ENCODE results near the gene LOC128125822.

LOC128125822 gene

DNA sequence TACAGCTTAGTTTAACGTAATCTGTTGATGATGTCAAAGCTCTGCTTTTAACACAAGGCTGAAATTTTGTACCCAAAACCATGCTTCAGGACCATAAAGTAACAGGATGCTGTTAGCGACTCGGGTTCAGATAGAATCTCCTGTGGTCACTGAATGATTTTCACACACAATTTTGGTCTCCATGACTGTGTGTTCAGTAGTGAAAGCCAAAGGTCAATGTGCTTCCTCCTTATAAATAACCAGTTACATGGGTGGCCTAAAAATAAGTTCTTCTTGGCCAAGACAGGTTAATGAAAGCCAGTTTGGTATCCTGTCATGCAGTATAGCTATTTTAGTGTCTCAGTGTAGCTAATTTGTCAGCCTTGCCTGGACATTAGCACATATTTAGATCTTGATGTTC is 19.1 kb upstream of the LOC128125822 start:
- intact Hi-C loops (cut with DNase I) = no loop called here
- peak in 1 of 2 donors; percentile 30 for ATAC-seq
- DNase-seq = no peak

DNA sequence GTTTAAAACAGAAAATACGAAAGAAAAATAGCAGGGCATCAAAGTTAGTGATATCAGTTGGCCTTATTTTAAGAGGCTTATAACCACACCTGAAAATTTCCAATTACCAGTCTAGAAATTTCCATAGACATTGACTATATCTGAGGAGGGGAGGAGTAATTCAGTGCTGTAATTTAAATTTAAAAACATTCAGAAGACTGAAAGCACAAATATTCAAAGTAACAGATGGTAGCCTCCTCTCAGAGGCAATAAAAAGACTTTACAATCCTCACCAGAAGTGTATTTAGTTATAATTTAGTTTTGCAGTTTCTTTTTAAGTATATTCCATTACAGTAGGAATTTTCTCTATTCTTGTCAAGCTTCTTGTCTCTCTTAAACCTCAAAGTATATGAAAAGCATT is 18.4 kb upstream of the LOC128125822 start:
- DNase-seq (no peak), ATAC-seq (no peak)
- intact Hi-C loops (cut with DNase I) = no loop called here

DNA sequence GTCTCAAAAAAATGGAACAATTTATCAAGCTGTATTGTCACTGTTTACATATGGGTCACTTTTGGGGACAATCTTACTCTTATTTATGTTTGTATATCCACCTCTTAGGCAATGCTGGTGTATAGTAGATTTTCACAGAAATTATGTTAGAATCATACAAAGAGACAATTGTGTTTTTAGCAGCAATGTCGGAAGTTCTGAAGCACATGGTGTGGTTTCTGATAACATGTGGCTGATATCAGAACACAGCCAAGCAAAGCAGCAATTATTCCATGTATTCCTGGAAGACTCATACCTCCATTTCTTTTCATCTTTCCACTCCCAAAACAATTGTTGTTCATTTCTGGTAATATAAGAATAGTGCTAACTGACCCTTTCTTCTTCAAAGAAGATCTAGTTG is 17.5 kb upstream of the LOC128125822 start:
- DNase-seq = no peak
- intact Hi-C loops (cut with DNase I) = no loop called here
- no peak for ATAC-seq

DNA sequence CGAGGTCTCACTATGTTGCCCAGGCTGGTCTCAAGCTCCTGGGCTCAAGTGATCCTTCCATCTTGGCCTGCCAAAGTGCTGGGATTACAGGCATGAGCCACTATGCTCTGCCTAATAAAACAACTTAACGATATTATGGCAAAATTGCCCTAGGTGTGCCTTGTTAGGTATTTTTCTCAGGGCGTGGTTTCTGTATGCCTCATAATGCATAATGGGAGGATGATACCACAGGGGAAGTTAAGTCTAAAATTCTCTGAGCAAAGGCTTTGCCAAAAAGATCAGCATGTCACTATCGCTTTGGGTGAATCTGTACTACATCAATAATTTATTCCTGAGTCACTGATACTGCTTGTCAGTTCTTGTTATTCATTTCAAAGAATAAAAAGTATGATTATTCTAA is 15.9 kb upstream of the LOC128125822 start:
- intact Hi-C loops (cut with DNase I) = no loop called here
- no peak for ATAC-seq
- no peak for DNase-seq

DNA sequence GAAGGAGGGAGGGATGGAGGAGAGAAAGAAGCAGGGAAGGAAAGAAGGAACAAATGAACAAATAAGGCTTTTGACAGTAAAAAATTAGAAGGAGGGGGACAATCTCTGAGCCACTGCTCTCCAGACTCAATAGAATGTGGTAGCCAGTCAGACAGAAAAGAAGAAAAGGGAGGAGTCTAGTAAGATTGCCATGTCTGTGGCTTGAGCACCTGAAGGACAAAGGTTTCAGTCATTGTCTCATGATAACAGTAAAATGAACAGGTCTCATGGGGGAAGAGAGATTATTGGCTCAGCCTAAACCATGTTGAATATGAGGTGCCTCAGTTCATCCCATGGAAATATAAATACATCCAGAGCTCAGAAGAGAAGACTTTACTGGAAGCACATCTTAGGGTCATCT is 14.0 kb upstream of the LOC128125822 start:
- ATAC-seq = no peak
- intact Hi-C loops (cut with DNase I) = no loop called here
- DNase-seq = no peak

DNA sequence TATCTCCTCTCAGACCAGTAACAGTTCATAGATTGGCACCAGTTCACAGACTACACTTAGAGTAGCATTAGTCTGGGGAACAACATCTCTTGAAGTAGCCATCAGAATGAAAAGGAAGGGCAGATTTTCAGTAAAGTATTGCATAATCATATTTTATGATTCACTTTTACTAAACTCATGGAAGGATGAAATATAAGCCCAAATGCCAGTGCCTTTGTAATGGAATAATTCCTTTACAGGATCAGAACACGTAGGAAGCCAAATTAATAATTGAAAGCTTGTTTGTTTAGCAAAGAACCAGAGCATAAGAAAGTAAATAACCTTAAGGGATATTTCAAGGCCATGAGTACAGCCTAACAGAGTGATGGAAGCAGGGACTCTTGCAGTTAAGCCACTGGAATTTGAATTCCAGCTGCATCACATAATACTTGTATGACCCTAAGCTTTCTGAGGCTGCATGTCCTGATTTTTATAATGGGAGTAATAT is 11.4 kb upstream of the LOC128125822 start:
- DNase-seq (no peak), ATAC-seq (peak in 1 of 2 donors; percentile 62)
- intact Hi-C loops (cut with DNase I) = no loop called here

DNA sequence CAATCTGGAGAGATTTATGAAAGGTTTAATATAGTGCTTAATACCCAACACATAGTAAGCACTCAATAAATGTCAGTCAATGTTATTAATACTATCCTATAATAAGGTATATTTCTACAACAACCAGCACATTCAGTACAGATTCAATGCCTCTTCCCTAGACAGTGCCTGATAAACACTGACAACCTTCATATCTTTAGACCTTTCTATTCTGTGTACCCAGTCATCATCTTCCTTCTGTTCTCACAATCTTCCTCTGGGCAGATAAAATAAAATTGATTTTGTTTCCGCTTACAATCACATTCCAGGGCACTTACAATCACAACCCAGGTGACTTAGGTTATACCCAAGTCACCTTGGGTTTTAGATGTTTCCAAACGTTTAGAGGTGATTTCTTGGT is 11.0 kb upstream of the LOC128125822 start:
- no peak for ATAC-seq
- intact Hi-C loops (cut with DNase I) = no loop called here
- DNase-seq = no peak

DNA sequence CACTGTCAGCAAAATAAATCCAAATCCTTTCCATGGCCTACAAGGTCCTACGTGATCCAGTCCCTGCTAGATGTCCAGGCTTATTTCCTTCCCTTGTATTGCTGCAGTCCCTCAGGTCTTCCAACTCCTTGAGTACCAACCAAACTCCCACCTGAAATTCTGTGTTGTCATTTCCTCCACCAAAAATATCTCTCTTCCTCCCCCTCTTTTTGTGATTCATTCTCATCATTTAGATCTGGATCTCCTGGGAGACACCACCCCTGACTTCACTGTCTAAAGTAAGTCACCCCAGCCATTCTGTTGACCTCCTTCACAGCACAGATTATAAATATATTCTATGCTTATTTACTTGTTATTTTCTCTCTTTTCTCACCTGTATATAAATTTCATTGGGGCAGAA is 9.0 kb upstream of the LOC128125822 start:
- ATAC-seq = no peak
- intact Hi-C loops (cut with DNase I) = no loop called here
- DNase-seq = no peak

DNA sequence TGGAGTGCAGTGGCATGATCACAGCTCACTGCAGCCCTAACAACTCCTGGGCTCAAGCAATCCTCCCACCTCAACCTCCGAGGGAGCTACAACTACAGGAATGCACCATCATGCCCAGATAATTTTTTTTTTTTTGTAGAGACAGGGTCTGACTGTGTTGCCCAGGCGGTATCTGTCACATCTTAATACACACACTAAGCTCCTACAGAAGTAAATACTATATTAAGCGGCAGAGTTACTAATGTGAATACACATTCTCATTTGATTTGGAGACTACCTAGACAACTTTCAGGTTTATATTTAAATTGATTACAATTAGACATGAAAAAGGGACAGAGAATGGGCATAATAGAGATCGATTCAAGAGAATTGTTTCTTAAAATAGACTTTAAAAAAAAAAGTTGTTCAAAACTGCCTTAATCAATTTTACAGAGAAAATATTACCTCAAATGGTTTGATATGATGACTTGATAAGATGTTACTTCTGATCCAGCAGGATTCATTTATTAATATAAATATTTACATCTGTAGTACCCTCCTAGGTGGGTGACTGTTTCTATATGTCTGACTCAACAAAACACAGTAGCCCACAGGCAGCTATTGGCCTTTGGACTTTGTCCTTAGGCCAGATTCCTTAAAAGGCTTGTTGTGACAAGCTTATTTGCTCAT is 7.1 kb upstream of the LOC128125822 start:
- ATAC-seq (no peak), DNase-seq (no peak)
- intact Hi-C loops (cut with DNase I) = no loop called here

DNA sequence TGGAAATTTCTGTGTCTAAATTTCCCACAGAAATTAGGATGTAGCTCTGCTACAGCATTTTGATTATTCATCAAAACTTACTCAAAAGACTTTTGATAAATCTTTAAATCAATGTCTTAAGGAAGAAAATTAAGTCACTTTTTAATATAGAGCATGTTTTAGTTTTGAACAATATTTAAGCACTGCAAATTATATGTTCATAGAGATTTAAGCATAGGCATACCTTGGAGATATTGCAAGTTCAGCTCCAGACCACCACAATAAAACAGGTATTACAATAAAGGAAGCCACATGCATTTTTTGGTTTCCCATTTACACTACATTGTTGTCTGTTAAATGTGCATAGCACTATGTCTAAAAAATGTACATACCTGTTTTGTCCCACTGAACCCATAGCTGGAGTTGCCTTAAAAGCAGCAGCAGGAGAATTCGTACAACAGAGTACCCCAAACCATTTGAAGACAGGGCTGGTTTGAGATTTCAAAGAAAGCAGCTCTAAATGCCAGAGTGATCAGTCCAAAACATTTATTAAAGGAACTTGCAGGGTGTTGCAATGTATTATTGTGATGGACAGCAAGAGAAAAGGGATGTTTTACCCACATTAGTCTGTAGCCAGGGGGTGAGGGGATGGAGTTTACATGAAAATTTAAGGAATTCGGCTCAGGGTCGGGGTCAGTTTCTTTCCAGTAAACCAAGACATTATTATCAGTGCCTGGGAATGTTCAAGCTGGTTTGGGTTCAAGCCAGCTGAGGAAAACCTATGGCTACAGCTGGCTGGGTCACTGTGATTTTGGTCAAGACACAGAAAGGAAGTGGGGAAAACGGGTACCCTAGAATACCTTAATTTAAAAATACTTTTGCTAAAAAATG is 6.3 kb upstream of the LOC128125822 start:
- intact Hi-C loops (cut with DNase I) = no loop called here
- no peak for DNase-seq
- no peak for ATAC-seq

DNA sequence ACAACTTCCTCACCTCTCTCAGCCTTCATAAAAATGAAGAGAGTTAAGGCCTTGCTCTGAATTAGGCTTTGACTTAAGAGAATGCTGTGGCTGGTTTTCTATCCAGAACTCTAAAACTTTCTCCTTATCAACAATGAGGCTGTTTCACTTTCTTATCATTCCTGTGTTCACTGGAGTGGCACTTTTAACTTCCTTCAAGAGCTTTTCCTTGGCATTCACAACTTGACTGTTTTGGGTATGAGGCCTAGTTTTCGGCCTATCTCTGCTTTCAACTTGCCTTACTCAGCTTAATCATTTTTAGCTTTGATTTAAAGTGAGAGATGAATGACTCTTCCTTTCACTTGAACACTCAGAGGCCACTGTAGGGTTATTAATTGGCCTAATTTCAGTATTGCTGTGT is 4.3 kb upstream of the LOC128125822 start:
- ATAC-seq = no peak
- intact Hi-C loops (cut with DNase I) = no loop called here
- DNase-seq = no peak

DNA sequence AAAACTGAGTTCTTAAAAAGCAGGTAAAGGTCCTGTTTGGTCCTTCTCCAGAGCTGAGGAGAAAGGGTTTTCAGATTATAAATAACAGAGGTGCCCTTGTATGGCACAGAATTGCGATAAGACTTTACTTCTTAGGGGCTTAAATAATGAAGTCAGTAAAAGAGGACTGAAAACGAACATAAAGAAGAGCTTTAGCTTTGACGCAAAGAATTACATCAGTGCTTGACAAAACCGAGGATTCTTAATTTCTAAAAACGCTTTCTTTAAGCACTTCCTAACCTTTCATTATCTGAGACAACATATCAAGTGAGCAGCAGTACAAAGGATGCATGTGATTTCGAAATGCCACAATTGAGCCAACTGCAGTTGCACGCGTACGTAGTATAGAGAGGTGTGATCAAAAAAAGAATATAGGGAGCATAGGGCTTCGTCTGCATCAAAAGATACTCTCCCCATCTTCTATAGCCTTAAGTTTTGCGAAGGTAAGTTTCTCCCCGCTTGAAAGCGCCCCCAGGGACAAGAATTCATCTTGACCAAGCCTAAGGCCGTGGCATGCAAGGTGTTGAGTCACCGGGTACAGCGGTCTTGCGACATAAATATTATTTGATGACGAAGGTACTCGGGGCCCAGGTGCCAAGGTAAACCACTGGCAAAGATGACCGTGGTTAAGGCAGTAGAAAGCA is 778 bp upstream of the LOC128125822 start:
- DNase-seq (peak; percentile 57), ATAC-seq (peak in 1 of 2 donors; percentile 19)
- intact Hi-C loops (cut with DNase I) = loop anchor here in 1 of 2 donors (10.0 kb wide), 2 partner anchors 63 to 217 kb away; partner anchors contain the start of gene PHF3

DNA sequence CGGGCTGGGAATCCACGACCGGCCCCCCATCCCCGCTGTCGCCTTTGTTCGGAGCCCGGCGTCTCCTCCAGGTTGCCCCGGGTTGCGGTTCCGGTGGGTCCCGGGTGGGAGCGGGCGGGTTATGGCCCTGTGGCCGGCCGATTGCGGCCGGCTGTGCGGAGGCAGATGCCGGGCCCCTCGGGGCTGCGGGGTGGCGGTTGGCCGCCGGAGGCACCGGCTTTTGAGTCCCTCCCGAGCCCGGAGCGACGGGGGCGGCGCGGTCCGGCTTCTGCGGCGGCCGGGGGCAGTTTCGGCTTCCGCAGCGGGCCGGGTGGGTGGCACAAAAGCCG is 431 bp downstream of the LOC128125822 start:
- intact Hi-C loops (cut with DNase I) = loop anchor here in 1 of 2 donors (10.0 kb wide), 2 partner anchors 62 to 218 kb away; partner anchors contain the start of gene PHF3
- no peak for DNase-seq
- ATAC-seq = peak; percentile 10 to 24

DNA sequence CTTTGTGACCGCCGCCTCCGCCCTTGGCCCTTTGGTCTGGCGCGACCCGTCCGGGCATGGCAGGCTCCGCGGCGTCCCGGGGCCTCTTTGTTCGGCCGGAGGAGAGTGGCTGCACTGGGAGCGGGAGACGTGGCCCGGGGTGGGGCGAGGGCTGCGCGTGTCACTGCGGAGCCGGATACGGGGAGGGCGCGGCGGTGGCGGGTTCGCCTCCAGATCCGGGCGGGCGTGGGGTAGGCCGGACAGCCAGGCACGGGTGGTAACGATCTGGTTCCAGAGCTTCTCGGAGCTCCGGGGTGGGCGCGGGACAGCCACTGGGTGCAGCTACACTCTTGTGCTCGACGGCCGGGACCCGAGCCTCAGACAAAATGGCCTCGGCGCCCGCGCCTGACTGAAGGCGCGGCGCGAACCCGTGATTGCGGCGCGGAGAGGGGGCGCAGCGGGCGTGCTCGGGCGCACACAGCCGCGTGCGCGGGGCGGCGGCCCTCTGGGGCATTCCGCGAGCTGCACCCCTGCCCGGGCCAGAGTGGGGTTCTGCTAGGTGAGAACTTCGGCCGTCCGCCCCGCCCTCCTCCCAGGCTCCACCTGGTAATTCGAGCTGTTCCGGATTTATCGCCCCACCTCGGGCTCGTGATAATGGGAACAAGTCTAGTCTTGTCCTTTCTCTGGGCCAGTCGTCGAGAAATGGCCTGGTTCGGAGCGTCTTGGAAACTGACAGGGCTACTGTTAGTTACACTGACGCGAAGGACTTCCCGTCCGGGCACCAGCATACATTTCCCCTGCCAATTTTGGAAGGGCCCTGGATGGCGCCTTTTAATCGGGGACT is 1.0 kb downstream of the LOC128125822 start:
- intact Hi-C loops (cut with DNase I) = loop anchor here in 1 of 2 donors (10.0 kb wide), 2 partner anchors 62 to 218 kb away; partner anchors contain the start of gene PHF3
- DNase-seq (peak; percentile 83), ATAC-seq (peak; percentile 60 to 74)

DNA sequence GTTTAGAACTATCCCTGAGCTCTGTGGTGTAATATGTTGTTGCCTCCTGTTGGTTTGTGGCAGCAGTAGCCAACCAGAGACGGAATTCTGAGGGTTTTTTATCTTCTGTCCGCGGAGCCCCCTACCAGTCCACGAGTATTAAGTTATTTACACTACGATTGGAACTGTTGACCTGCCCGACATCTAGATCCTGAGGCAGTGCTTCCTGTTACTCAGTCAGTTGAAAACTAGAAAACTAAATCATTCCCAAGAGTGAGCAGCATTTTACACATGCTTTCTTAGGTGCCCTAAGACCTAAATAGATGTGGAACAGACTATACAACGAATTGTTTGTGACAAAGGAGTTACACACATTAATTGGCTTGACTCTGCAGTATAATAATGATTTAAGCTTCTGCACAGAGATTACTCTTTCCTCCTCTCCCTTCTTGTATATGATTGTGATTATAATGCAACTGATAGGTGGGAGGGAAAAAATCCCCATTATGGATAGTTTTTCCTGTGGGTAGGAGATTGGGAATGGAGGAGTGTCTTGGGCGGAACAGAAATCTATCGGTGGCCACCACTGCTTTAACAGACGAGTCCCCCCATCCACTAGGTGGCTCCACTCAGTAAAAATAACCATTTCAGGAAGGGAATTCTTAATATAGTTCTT is 1.7 kb downstream of the LOC128125822 start:
- ATAC-seq (no peak), DNase-seq (no peak)
- intact Hi-C loops (cut with DNase I) = loop anchor here in 1 of 2 donors (10.0 kb wide), 2 partner anchors 61 to 219 kb away; partner anchors contain the start of gene PHF3

DNA sequence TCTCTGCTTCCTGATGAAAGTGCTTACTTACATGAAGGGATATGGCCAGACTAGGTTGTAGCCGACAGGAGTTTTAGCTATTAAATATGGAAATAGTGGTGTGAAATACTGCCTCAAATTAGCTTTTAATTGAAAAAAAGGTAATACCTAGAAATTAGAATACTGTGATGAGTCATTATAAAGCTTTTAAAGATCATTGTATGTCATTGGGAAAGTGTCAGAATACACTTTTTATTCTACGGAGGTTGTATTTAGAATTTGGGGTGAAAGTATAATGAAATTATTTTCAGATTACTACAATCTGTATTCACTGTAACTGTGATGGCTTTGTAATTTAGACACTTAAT is 2.2 kb downstream of the LOC128125822 start:
- ATAC-seq (no peak), DNase-seq (no peak)
- intact Hi-C loops (cut with DNase I) = loop anchor here in 1 of 2 donors (10.0 kb wide), 2 partner anchors 60 to 220 kb away; partner anchors contain the start of gene PHF3

DNA sequence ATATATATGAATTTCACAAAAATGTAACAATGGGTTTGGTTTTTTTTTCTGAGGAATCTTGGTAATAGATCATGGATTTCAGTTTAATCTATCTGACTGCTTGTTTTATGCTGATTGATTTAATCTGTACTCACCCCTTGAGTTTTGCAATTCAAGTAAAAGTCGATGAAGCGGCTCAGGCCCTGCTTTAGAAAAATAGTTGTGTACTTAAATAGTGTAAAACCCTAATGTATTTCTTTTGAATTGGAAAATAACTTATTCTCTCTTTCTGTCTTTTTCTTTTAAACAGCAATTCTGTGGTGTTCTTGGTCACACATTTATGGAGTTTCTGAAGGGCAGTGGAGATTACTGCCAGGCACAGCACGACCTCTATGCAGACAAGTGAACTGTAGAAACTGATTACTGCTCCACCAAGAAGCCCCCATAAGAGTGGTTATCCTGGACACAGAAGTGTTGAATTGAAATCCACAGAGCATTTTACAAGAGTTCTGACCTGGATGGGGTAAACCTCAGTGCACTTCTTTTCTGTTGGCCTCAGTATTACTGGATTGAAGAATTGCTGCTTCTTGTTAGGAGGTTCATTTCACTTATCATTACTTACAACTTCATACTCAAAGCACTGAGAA is 4.0 kb downstream of the LOC128125822 start:
- DNase-seq = no peak
- ATAC-seq = no peak
- intact Hi-C loops (cut with DNase I) = loop anchor here in 1 of 2 donors (10.0 kb wide), 2 partner anchors 59 to 221 kb away; partner anchors contain the start of gene PHF3
